Endothelial cell (in vitro differentiated cells): ENCODE results near the gene XRCC4. TPM values are rescaled to one million over a fixed set of nuclear protein-coding genes. Genes with fewer than 3 reads are reported as not detected.

Experiments
- DNase-seq: peaks from one replicate; pipeline ENCODE4 v3.0.0; 2021; ENCODE audit warnings: low spot score
- H3K27ac Mint-ChIP-seq: one replicate; pipeline ENCODE4 v1.8.0; 2021; ENCODE audit warnings: mixed read lengths, inconsistent platforms; ENCODE audit not compliant: unreplicated experiment
- H3K27me3 Mint-ChIP-seq: one replicate; pipeline ENCODE4 v1.8.0; 2021; ENCODE audit warnings: mild to moderate bottlenecking, moderate library complexity, mixed read lengths, inconsistent platforms; ENCODE audit not compliant: unreplicated experiment
- H3K36me3 Mint-ChIP-seq: one replicate; pipeline ENCODE4 v1.8.0; 2021; ENCODE audit warnings: mild to moderate bottlenecking, low read depth, mixed read lengths, inconsistent platforms; ENCODE audit not compliant: unreplicated experiment
- H3K4me1 Mint-ChIP-seq: one replicate; pipeline ENCODE4 v1.8.0; 2021; ENCODE audit warnings: mild to moderate bottlenecking, mixed read lengths, inconsistent platforms; ENCODE audit not compliant: unreplicated experiment
- H3K4me3 Mint-ChIP-seq: one replicate; pipeline ENCODE4 v1.8.0; 2021; ENCODE audit warnings: mild to moderate bottlenecking, mixed read lengths, inconsistent platforms; ENCODE audit not compliant: unreplicated experiment
- H3K9me3 Mint-ChIP-seq: one replicate; pipeline ENCODE4 v1.8.0; 2021; ENCODE audit warnings: mixed read lengths, inconsistent platforms; ENCODE audit not compliant: unreplicated experiment
- total RNA-seq: library from RNA; stranded (reverse); fragmentation: NEBNext Ultra II Directional; extraction: Animal tissue kit (Norgen Biotek cat#: 25700); gene quantifications from one replicate; pipeline ENCODE4 v1.2.1, GENCODE V29; 2021; ENCODE audit not compliant: unreplicated experiment
- TF ChIP-seq, protein P1 (sequence below): fragments of 200-600 bp; sonication (generic); IDR thresholded peaks from one replicate; pipeline ENCODE4 v1.5.0; 2021; ENCODE audit warnings: antibody characterized with exemption; ENCODE audit not compliant: unreplicated experiment

Gene XRCC4
- total RNA-seq, 1 donor from 2014 or later: 6.8 TPM

GRCh38 chr5:83107692-83108420, 30.5 kb downstream of the XRCC4 start:
- DNase-seq: no peak
- Mint-ChIP-seq H3K27ac (no peak overlapping the region), H3K9me3 (peaks cover 6% of the 10 kb centered on the region), H3K4me3 (no peak overlapping the region), H3K4me1 (no peaks in the 10 kb centered on the region), H3K27me3 (no peaks in the 10 kb centered on the region), H3K36me3 (peaks cover 9% of the 10 kb centered on the region)
- TF ChIP-seq, protein P1, sequence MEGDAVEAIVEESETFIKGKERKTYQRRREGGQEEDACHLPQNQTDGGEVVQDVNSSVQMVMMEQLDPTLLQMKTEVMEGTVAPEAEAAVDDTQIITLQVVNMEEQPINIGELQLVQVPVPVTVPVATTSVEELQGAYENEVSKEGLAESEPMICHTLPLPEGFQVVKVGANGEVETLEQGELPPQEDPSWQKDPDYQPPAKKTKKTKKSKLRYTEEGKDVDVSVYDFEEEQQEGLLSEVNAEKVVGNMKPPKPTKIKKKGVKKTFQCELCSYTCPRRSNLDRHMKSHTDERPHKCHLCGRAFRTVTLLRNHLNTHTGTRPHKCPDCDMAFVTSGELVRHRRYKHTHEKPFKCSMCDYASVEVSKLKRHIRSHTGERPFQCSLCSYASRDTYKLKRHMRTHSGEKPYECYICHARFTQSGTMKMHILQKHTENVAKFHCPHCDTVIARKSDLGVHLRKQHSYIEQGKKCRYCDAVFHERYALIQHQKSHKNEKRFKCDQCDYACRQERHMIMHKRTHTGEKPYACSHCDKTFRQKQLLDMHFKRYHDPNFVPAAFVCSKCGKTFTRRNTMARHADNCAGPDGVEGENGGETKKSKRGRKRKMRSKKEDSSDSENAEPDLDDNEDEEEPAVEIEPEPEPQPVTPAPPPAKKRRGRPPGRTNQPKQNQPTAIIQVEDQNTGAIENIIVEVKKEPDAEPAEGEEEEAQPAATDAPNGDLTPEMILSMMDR: no peak

DNA sequence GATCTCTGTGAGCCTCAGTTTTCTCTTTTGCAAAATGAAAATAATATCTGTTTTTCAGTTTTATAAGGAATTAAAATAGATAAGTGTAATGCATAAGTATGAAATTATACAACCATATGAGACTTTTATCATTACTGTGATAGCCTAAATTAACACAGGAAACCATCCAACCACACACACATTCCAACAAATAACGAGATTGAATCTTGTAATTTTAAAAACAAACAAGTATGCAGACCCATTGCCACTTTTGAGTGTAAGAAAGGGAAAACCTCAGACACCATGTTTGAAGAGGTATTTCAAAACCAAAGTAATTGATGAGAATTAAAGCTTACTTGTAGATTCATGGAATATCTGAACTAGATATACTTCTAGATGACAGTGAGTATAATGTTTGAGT, 32.0 kb downstream of the XRCC4 start:
- H3K27ac Mint-ChIP-seq: no peak overlapping the region
- peaks cover 10% of the 10 kb centered on the region for H3K9me3 Mint-ChIP-seq
- H3K36me3 Mint-ChIP-seq: peaks cover 14% of the 10 kb centered on the region
- no peak overlapping the region for H3K4me3 Mint-ChIP-seq
- H3K4me1 Mint-ChIP-seq: peaks cover under 1% of the 10 kb centered on the region
- no peaks in the 10 kb centered on the region for H3K27me3 Mint-ChIP-seq
- TF ChIP-seq, protein P1: no peak
- no peak for DNase-seq

DNA sequence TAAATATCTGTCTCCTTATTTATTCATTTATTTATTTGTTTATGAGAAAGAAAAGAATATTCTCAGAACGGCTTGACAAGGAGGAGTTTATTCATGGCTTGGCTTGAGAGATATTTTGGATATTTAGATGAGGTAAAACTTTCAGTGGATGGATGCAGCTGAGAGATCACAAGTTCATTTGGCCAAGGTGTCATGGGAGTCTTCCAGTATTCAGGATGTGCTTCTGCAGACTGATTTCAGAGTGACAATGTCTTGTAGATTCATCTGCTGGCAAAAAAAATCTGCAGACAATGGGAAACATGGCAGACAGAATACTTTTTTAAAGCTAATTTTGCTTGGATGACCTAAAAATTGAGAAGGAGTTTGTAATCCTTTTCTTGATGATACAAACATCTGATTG, 38.5 kb downstream of the XRCC4 start:
- TF ChIP-seq, protein P1: no peak
- DNase-seq: no peak
- H3K4me3 Mint-ChIP-seq: no peak overlapping the region
- peaks cover 19% of the 10 kb centered on the region for H3K36me3 Mint-ChIP-seq
- no peak overlapping the region for H3K27ac Mint-ChIP-seq
- H3K9me3 Mint-ChIP-seq: peaks cover 12% of the 10 kb centered on the region
- peaks cover 3% of the 10 kb centered on the region for H3K4me1 Mint-ChIP-seq
- no peaks in the 10 kb centered on the region for H3K27me3 Mint-ChIP-seq

DNA sequence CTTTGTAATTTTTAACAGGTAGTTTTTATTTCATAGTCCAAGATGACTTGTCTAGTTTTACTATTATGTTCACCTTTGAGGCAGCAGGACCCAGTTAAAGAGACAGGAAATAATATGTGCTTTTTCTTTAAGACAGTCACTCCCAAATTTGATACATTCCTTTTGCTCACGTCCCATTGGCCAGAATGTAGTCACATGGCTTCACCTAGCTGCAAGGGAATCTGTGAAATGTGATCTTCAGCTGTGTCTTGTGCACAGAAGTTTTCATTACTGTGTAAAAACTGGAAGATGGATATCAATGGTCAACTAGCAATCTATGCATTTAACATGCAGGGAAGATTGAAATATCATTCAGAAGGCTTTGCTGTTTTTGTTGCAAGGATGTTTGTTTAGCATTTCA, 41.1 kb downstream of the XRCC4 start:
- Mint-ChIP-seq H3K9me3 (peaks cover 6% of the 10 kb centered on the region), H3K27ac (no peak overlapping the region), H3K4me3 (no peak overlapping the region), H3K27me3 (no peaks in the 10 kb centered on the region), H3K36me3 (peaks cover 7% of the 10 kb centered on the region), H3K4me1 (peaks cover 3% of the 10 kb centered on the region)
- DNase-seq: no peak
- TF ChIP-seq, protein P1: no peak

DNA sequence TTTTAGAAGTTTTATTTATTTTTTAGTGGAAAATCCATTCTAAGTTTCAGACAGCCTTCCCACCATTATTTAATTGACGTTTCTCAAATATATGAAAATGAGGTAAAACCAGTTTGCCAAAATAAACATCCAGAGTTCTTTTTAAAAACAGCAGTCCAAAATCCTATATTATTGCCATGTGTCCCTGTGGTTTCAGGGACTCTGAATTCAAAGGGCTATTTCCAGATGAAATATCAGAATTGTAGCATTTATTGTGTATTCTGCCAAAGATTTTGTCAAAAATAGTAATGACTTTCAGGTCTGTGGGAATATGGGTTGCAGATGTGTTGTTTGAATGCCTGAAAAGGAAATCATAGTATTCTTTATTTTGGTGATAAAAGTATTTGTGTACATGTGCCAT, 41.6 kb downstream of the XRCC4 start:
- Mint-ChIP-seq H3K4me3 (no peak overlapping the region), H3K27ac (no peak overlapping the region), H3K36me3 (peaks cover 7% of the 10 kb centered on the region), H3K27me3 (no peaks in the 10 kb centered on the region), H3K4me1 (peaks cover 3% of the 10 kb centered on the region), H3K9me3 (peaks cover 6% of the 10 kb centered on the region)
- DNase-seq: no peak
- TF ChIP-seq, protein P1: no peak
